ENCODE measurements around the gene TRPM3.

GRCh38 chr9:70672161-70672649 is 449.2 kb downstream of the TRPM3 start:
- TF ChIP-seq CTCF (conservative IDR thresholded peaks at IDR 0.05; ENCODE audit: low read depth, low read length): no peak
- no peak for TF ChIP-seq EZH2phosphoT487 (IDR thresholded peaks at IDR 0.05; ENCODE audit: borderline replicate concordance, low read length)

Measured in PC-3 (cell line).